H1 (cell line): ENCODE results near the gene RBBP9. TPM values are rescaled to one million over a fixed set of nuclear protein-coding genes. Genes with fewer than 3 reads are reported as not detected.

Source experiments
- CTCF ChIA-PET: fragments of 300-600 bp; sonication (Branson Sonifier 250); formaldehyde crosslinking; loops from one replicate; lab custom pipeline; 2021; ENCODE audit not compliant: partially characterized antibody; lab: Charles Lee
- POLR2A ChIA-PET: fragments of 300-600 bp; sonication (Branson Sonifier 250); formaldehyde crosslinking; loops from one replicate; lab custom pipeline; 2021; ENCODE audit warnings: inconsistent platforms; ENCODE audit not compliant: partially characterized antibody; lab: Charles Lee
- DNase-seq, 2 experiments: peaks; one replicate each; pipeline versions ENCODE4 v3.0.0 to v3.0.0-alpha.2; 2010 to 2022; ENCODE audit warnings: low spot score in 2 of 2, low read depth in 1 of 2, mixed read lengths in 1 of 2
- FAIRE-seq: peaks from 2 replicates; lab custom pipeline; 2011; peaks lifted over from hg19 to GRCh38; lab: Jason Lieb, UNC
- H2AFZ ChIP-seq: 2 replicates; pipeline ENCODE4 v1.8.1; 2012; ENCODE audit warnings: low read length, inconsistent platforms
- H2AK5ac ChIP-seq: 2 replicates; pipeline ENCODE4 v1.6.1; 2013; ENCODE audit warnings: low read depth, low read length
- H2BK120ac ChIP-seq: replicated peaks from 2 replicates; pipeline ENCODE3; 2013; ENCODE audit warnings: low read depth, low read length, inconsistent platforms
- H2BK12ac ChIP-seq: 2 replicates; pipeline ENCODE4 v1.6.1; 2013; ENCODE audit warnings: low read depth, low read length
- H2BK15ac ChIP-seq: 2 replicates; pipeline ENCODE4 v1.6.1; 2013; ENCODE audit warnings: low read length
- H2BK20ac ChIP-seq: 2 replicates; pipeline ENCODE4 v1.6.1; 2013; ENCODE audit warnings: low read length
- H2BK5ac ChIP-seq: 2 replicates; pipeline ENCODE4 v1.6.1; 2013; ENCODE audit warnings: low read depth, low read length
- H3K14ac ChIP-seq: 2 replicates; pipeline ENCODE4 v1.6.1; 2013; ENCODE audit warnings: inconsistent platforms; ENCODE audit not compliant: insufficient read length
- H3K18ac ChIP-seq: 2 replicates; pipeline ENCODE4 v1.6.1; 2013; ENCODE audit warnings: low read length; ENCODE audit errors: extremely low read depth
- H3K23ac ChIP-seq: 2 replicates; pipeline ENCODE4 v1.6.1; 2013; ENCODE audit warnings: inconsistent platforms; ENCODE audit not compliant: insufficient read length
- H3K23me2 ChIP-seq: 2 replicates; pipeline ENCODE4 v1.6.1; 2013; ENCODE audit warnings: low read depth, low read length
- H3K27ac ChIP-seq: 2 replicates; pipeline ENCODE4 v1.6.1; 2011; ENCODE audit warnings: low read depth, low read length, inconsistent platforms
- H3K27me3 ChIP-seq, 4 experiments: replicated peaks in 1 of 4; 1 replicate in 1 of 4; 2 replicates in 3 of 4; pipeline versions ENCODE4 v1.6.1 to v1.8.1; 2011 to 2013; ENCODE audit warnings: low read length in 3 of 4, mild to moderate bottlenecking in 3 of 4, inconsistent platforms in 2 of 4, mixed read lengths in 2 of 4, moderate library complexity in 1 of 4; ENCODE audit not compliant: control insufficient read depth in 3 of 4, insufficient read depth in 3 of 4; ENCODE audit errors: extremely low read depth in 1 of 4
- H3K36me3 ChIP-seq, 4 experiments: 2 replicates each; pipeline versions ENCODE4 v1.6.1 to v1.8.1; 2011 to 2013; ENCODE audit warnings: mild to moderate bottlenecking in 4 of 4, low read length in 3 of 4, moderate library complexity in 2 of 4, control low read depth in 1 of 4, inconsistent platforms in 1 of 4; ENCODE audit not compliant: insufficient read depth in 4 of 4, control insufficient read depth in 2 of 4
- H3K4ac ChIP-seq: replicated peaks from 2 replicates; pipeline ENCODE3; 2013; ENCODE audit warnings: low read length, low read depth, mixed read lengths, inconsistent platforms; ENCODE audit not compliant: insufficient read length
- H3K4me1 ChIP-seq, 4 experiments: replicated peaks in 1 of 4; 1 replicate in 1 of 4; 2 replicates in 3 of 4; pipeline versions ENCODE4 v1.6.1 to v1.8.1; 2011 to 2013; ENCODE audit warnings: low read length in 3 of 4, inconsistent platforms in 2 of 4, mixed read lengths in 1 of 4; ENCODE audit not compliant: insufficient read depth in 4 of 4, control insufficient read depth in 3 of 4
- H3K4me2 ChIP-seq, 2 experiments: 2 replicates each; pipeline versions ENCODE4 v1.6.1 to v1.8.1; 2011 to 2013; ENCODE audit warnings: low read depth in 2 of 2, low read length in 2 of 2, control low read depth in 1 of 2, inconsistent platforms in 1 of 2, mild to moderate bottlenecking in 1 of 2; ENCODE audit not compliant: insufficient read depth in 1 of 2
- H3K4me3 ChIP-seq, 4 experiments: fragments of 200-600, 300-600 bp in 1 of 4; sonication (generic), shearing (Covaris generic), sonication (Bioruptor Twin) in 1 of 4; 2 replicates each; pipeline versions ENCODE4 v1.5.1 to v1.8.1; 2011 to 2016; ENCODE audit warnings: low read length in 4 of 4, low read depth in 3 of 4, control low read depth in 2 of 4, inconsistent platforms in 2 of 4, mild to moderate bottlenecking in 2 of 4, mixed read lengths in 1 of 4, moderate library complexity in 1 of 4; ENCODE audit not compliant: insufficient read depth in 2 of 4; ENCODE audit errors: extremely low read depth in 1 of 4
- H3K56ac ChIP-seq: replicated peaks from 2 replicates; pipeline ENCODE3; 2013; ENCODE audit warnings: low read depth, mild to moderate bottlenecking, mixed read lengths, low read length, inconsistent platforms; ENCODE audit not compliant: insufficient read length
- H3K79me1 ChIP-seq: 2 replicates; pipeline ENCODE4 v1.6.1; 2013; ENCODE audit warnings: low read depth, low read length, control low read depth
- H3K79me2 ChIP-seq, 2 experiments: 2 replicates each; pipeline versions ENCODE4 v1.6.1 to v1.8.1; 2012 to 2013; ENCODE audit warnings: low read length in 2 of 2, mild to moderate bottlenecking in 2 of 2, inconsistent platforms in 1 of 2; ENCODE audit not compliant: insufficient read depth in 2 of 2, control insufficient read depth in 1 of 2
- H3K9ac ChIP-seq, 4 experiments: replicated peaks in 1 of 4; 1 replicate in 1 of 4; 2 replicates in 3 of 4; pipeline versions ENCODE4 v1.6.1 to v1.8.1; 2011 to 2013; ENCODE audit warnings: low read depth in 3 of 4, low read length in 3 of 4, control low read depth in 2 of 4, mild to moderate bottlenecking in 2 of 4, moderate library complexity in 2 of 4, inconsistent platforms in 1 of 4; ENCODE audit errors: extremely low read depth in 1 of 4
- H3K9me3 ChIP-seq, 2 experiments: 2 replicates each; pipeline versions ENCODE4 v1.6.1 to v1.8.1; 2012 to 2013; ENCODE audit warnings: mild to moderate bottlenecking in 2 of 2, moderate library complexity in 2 of 2, control low read depth in 1 of 2, inconsistent platforms in 1 of 2, low read depth in 1 of 2, low read length in 1 of 2, mixed read lengths in 1 of 2; ENCODE audit not compliant: insufficient read depth in 2 of 2
- H4K20me1 ChIP-seq, 2 experiments: replicated peaks in 1 of 2; 2 replicates each; pipeline versions ENCODE3 to v1.8.1; 2011 to 2013; ENCODE audit warnings: inconsistent platforms in 2 of 2, low read length in 2 of 2, mild to moderate bottlenecking in 1 of 2; ENCODE audit not compliant: insufficient read depth in 2 of 2, control insufficient read depth in 1 of 2
- H4K5ac ChIP-seq: 2 replicates; pipeline ENCODE4 v1.6.1; 2013; ENCODE audit warnings: low read length, low read depth, mixed read lengths, inconsistent platforms; ENCODE audit not compliant: insufficient read length
- H4K8ac ChIP-seq: 2 replicates; pipeline ENCODE4 v1.8.0; 2013; ENCODE audit warnings: mild to moderate bottlenecking, moderate library complexity, low read length, inconsistent platforms; ENCODE audit not compliant: insufficient read depth; ENCODE audit errors: extremely low read depth
- H4K91ac ChIP-seq: replicated peaks from 2 replicates; pipeline ENCODE3; 2013; ENCODE audit warnings: low read length, mixed read lengths, inconsistent platforms; ENCODE audit not compliant: insufficient read length
- CBX8 ChIP-seq: fragments of 300-800, 300-1000 bp; sonication (generic); IDR thresholded peaks from 2 replicates; pipeline ENCODE4 v1.7.1; 2016; ENCODE audit warnings: low read depth, low read length, borderline replicate concordance
- GABPA ChIP-seq: IDR thresholded peaks from 2 replicates; pipeline ENCODE4 v1.6.1; 2011; ENCODE audit warnings: mild to moderate bottlenecking, low read length, moderate library complexity, borderline replicate concordance; ENCODE audit not compliant: insufficient read depth
- NANOG ChIP-seq: IDR thresholded peaks from 2 replicates; pipeline ENCODE4 v1.6.1; 2011; ENCODE audit warnings: low read length, low read depth, mild to moderate bottlenecking, inconsistent platforms; ENCODE audit not compliant: insufficient read depth, poor library complexity, severe bottlenecking
- PHF8 ChIP-seq: fragments of 200-600 bp; sonication (generic); conservative IDR thresholded peaks from 2 replicates; pipeline ENCODE4 v1.7.1; 2012; ENCODE audit warnings: low read depth, mild to moderate bottlenecking, inconsistent platforms, low read length, moderate library complexity
- RXRA ChIP-seq: IDR thresholded peaks from 2 replicates; pipeline ENCODE4 v1.6.1; 2011; ENCODE audit warnings: low read depth, mild to moderate bottlenecking, low read length, moderate library complexity; ENCODE audit not compliant: insufficient read depth
- SIX5 ChIP-seq: IDR thresholded peaks from 2 replicates; pipeline ENCODE4 v1.6.1; 2011; ENCODE audit warnings: mild to moderate bottlenecking, low read depth, low read length
- WGBS, 2 experiments: shearing (Covaris generic) in 1 of 2; methylation state at CpG; one replicate each; pipeline versions ENCODE4 v1.1.6 to v1.1.7; 2013 to 2015; ENCODE audit warnings: low lambda C conversion rate in 2 of 2, mixed read lengths in 2 of 2, inconsistent platforms in 1 of 2, low coverage in 1 of 2, missing lambda C conversion rate in 1 of 2; ENCODE audit not compliant: insufficient replicate concordance in 2 of 2, insufficient coverage in 1 of 2, insufficient read length in 1 of 2; ENCODE audit errors: extremely low coverage in 1 of 2, missing lambda C conversion rate in 1 of 2; 5-methylcytosine and 5-hydroxymethylcytosine counted together
- polyA plus RNA-seq, 7 experiments: library from polyadenylated mRNA; depleted of rRNA in 3 of 7; stranded (reverse) in 5 of 7; unstranded in 2 of 7; fragments of >200 nt in 5 of 7; fragments of 200-250 nt in 2 of 7; gene quantifications; 1 replicate in 5 of 7; 2 replicates in 1 of 7; 4 replicates in 1 of 7; pipeline versions ENCODE4 v1.2.1 to v1.2.3, GENCODE V29; 2011 to 2013; ENCODE audit warnings: missing spikeins in 2 of 7, mixed read lengths in 2 of 7
- total RNA-seq: library from RNA; stranded (reverse); fragmentation: NEBNext Ultra II Directional; extraction: Animal tissue kit (Norgen Biotek cat#: 25700); gene quantifications from 2 replicates; pipeline ENCODE4 v1.2.1, GENCODE V29; 2021
- TF ChIP-seq, protein P1 (sequence below), 3 experiments: IDR thresholded peaks; 1 replicate in 2 of 3; 2 replicates in 1 of 3; pipeline versions ENCODE4 v1.5.1 to v1.6.1; 2011; ENCODE audit warnings: low read length in 3 of 3, mild to moderate bottlenecking in 3 of 3, inconsistent platforms in 2 of 3, low read depth in 1 of 3, moderate library complexity in 1 of 3; ENCODE audit not compliant: insufficient read depth in 1 of 3; ENCODE audit errors: control extremely low read depth in 1 of 3
- TF ChIP-seq, protein P2 (sequence below): IDR thresholded peaks from 2 replicates; pipeline ENCODE4 v1.6.1; 2012; ENCODE audit warnings: inconsistent platforms

Gene RBBP9
- total and polyA plus RNA-seq, 2 of the 8 experiments (the other 6 are each of a cell fraction or from before 2014, with no cell fraction given), result 9.5 to 13.5 TPM

DNA sequence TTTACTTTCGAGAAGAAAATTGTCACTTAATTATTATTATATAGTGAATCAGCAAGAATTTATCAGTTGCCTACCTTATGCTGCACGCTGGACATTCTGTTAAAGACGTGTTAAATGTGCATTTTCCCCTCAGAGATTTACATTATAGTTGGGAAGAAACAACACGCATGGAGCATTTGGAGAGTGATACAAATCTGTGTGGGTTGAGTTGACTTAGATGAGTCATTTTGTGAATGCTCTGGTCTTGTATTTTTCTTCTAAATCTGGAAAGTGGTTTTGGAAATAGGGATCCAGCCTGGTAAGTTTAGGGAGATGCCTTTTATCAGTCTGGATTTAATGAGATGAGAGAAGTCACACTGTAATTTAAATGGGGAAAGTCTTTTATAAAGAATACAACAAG, 46.2 kb upstream of the RBBP9 start:
- H4K8ac ChIP-seq, result no peak overlapping the region
- no peak overlapping the region for H3K14ac ChIP-seq
- FAIRE-seq (no peak), DNase-seq (no peak)
- H3K27ac ChIP-seq, result no peak overlapping the region
- H2BK15ac ChIP-seq, result no peak overlapping the region
- H4K20me1 ChIP-seq, result peaks cover 4 to 5% of the 10 kb centered on the region in 2 experiments
- CTCF ChIA-PET, result no interaction called here
- no peak overlapping the region for H2BK120ac ChIP-seq
- H3K4me1 ChIP-seq, result no peaks in the 10 kb centered on the region
- POLR2A ChIA-PET, result interaction anchor here (0.6 kb wide), 1 partner anchor 1495 kb away, joined by 3 read pairs; no protein-coding TSS in a partner anchor
- no peaks in the 10 kb centered on the region for H3K23me2 ChIP-seq
- no peak overlapping the region for H3K9ac ChIP-seq
- no peak overlapping the region for H3K4me2 ChIP-seq
- no peaks in the 10 kb centered on the region for H3K27me3 ChIP-seq
- H3K23ac ChIP-seq, result no peak overlapping the region
- no peak overlapping the region for H2BK5ac ChIP-seq
- H3K4me3 ChIP-seq, result no peak overlapping the region
- no peak overlapping the region for H2BK12ac ChIP-seq
- H4K5ac ChIP-seq, result no peak overlapping the region
- H3K79me2 ChIP-seq, result no peaks in the 10 kb centered on the region
- no peak overlapping the region for H4K91ac ChIP-seq
- H3K4ac ChIP-seq, result no peak overlapping the region
- no peaks in the 10 kb centered on the region for H3K9me3 ChIP-seq
- no peak overlapping the region for H2BK20ac ChIP-seq
- no peaks in the 10 kb centered on the region for H3K79me1 ChIP-seq
- H2AK5ac ChIP-seq, result no peak overlapping the region
- 96% methylated on average over 4 of the region's 4 CpGs; no CpG with 5 or more reads in 1 of the 2 experiments for WGBS, 2 experiments
- H3K56ac ChIP-seq, result no peak overlapping the region
- H2AFZ ChIP-seq, result no peak overlapping the region
- no peak overlapping the region for H3K18ac ChIP-seq
- peaks cover 7 to 45% (median 23%) of the 10 kb centered on the region in 4 experiments for H3K36me3 ChIP-seq
- TF ChIP-seq GABPA (no peak), SIX5 (no peak), PHF8 (no peak), NANOG (no peak), RXRA (no peak), CBX8 (no peak)
- TF ChIP-seq, protein P1, sequence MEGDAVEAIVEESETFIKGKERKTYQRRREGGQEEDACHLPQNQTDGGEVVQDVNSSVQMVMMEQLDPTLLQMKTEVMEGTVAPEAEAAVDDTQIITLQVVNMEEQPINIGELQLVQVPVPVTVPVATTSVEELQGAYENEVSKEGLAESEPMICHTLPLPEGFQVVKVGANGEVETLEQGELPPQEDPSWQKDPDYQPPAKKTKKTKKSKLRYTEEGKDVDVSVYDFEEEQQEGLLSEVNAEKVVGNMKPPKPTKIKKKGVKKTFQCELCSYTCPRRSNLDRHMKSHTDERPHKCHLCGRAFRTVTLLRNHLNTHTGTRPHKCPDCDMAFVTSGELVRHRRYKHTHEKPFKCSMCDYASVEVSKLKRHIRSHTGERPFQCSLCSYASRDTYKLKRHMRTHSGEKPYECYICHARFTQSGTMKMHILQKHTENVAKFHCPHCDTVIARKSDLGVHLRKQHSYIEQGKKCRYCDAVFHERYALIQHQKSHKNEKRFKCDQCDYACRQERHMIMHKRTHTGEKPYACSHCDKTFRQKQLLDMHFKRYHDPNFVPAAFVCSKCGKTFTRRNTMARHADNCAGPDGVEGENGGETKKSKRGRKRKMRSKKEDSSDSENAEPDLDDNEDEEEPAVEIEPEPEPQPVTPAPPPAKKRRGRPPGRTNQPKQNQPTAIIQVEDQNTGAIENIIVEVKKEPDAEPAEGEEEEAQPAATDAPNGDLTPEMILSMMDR (IDR thresholded peaks at IDR 0.05; ENCODE audit: control extremely low read depth in 1 of 3, insufficient read depth in 1 of 3, low read depth in 1 of 3, low read length in 3 of 3), result no peak
- TF ChIP-seq, protein P2, sequence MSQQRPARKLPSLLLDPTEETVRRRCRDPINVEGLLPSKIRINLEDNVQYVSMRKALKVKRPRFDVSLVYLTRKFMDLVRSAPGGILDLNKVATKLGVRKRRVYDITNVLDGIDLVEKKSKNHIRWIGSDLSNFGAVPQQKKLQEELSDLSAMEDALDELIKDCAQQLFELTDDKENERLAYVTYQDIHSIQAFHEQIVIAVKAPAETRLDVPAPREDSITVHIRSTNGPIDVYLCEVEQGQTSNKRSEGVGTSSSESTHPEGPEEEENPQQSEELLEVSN, result no peak
